GM13976 (cell line): Measurements from ENCODE around the gene SAP130.

Experiments
- DNase-seq: peaks from one replicate; pipeline ENCODE4 v3.0.0; 2012; ENCODE audit warnings: low spot score
- in situ Hi-C: fragments of 300-500 bp; cut with MboI; formaldehyde crosslinking; loops from one replicate; pipeline ENCODE4 v1.12.0; 2022; ENCODE audit warnings: low sequenced_read_pairs, mixed read lengths, inconsistent platforms; ENCODE audit not compliant: unreplicated experiment
- TF ChIP-seq, protein P1 (sequence below): IDR thresholded peaks from 2 replicates; pipeline ENCODE4 v1.5.1; 2012; ENCODE audit warnings: borderline replicate concordance, mild to moderate bottlenecking; ENCODE audit not compliant: insufficient read depth; ENCODE audit errors: extremely low read depth, missing control alignments, control extremely low read depth

SAP130 gene

DNA sequence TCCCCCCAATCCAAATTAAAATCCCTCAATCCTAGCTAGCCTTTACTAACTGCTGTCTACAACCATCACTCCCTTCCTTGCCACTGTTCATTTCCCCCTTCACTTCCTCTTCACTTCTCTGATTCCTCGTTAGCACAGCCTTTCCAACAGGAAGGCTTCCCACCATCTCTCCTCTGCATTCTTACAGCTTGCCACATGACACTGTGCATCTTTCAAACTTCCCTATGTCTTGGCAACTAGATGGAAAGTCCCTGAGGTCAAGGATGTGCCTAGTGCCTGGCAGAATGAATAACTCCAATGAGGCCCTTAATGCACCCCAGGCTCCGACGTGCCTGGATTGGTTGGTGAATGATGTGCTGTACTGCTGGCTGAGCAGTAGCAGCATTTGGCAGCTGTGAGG is 15.2 kb downstream of the SAP130 start:
- no peak for DNase-seq
- TF ChIP-seq, protein P1, sequence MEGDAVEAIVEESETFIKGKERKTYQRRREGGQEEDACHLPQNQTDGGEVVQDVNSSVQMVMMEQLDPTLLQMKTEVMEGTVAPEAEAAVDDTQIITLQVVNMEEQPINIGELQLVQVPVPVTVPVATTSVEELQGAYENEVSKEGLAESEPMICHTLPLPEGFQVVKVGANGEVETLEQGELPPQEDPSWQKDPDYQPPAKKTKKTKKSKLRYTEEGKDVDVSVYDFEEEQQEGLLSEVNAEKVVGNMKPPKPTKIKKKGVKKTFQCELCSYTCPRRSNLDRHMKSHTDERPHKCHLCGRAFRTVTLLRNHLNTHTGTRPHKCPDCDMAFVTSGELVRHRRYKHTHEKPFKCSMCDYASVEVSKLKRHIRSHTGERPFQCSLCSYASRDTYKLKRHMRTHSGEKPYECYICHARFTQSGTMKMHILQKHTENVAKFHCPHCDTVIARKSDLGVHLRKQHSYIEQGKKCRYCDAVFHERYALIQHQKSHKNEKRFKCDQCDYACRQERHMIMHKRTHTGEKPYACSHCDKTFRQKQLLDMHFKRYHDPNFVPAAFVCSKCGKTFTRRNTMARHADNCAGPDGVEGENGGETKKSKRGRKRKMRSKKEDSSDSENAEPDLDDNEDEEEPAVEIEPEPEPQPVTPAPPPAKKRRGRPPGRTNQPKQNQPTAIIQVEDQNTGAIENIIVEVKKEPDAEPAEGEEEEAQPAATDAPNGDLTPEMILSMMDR: no peak
- in situ Hi-C loops: no loop called here

DNA sequence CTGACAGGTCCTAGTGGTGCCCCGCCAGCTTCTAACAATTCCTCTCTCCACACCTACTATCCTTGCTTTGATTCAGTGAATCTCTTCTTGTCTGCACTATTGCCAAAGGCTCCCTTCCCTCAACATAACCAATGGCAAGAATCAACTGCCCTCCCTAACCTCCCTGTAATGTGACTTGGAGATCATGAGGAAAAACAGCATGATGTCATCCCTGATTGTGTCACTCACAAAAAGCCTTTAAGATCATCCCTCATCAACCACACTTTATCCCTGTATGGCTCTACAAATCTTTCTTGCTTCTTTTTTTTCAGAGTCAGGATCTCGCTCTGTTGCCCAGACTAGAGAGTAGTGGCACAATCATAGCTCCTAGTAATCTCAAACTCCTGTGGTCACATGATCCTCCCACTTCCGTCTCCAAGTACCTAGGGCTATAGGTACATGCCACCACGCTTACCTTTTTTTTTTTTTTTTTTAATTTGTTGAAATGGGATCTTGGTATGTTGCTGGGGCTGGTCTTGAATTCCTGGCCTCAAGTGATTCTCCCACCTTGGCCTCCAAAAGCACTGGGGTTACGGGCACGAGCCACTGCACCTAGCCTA is 19.7 kb downstream of the SAP130 start:
- in situ Hi-C loops: no loop called here
- TF ChIP-seq, protein P1: no peak
- no peak for DNase-seq

DNA sequence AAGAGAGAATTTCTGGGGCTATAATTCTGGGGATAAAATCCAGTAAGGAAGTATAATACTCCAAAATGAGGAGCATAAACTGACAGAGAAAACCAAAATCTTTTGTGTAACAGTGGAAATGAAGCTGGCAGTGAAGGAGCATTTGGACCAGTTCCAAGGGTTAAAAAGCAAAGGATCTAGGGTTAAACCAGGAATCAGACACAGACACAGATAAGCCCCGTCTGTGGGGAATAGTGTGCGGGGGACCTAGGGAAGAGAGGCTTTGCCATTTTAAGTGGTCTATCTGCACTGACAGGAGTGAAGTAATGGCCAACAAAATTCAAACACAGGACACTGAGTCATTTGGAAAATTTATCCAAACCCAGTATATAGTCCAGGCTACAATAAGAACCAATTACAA is 23.4 kb downstream of the SAP130 start:
- no peak for DNase-seq
- TF ChIP-seq, protein P1: no peak
- in situ Hi-C loops: no loop called here

DNA sequence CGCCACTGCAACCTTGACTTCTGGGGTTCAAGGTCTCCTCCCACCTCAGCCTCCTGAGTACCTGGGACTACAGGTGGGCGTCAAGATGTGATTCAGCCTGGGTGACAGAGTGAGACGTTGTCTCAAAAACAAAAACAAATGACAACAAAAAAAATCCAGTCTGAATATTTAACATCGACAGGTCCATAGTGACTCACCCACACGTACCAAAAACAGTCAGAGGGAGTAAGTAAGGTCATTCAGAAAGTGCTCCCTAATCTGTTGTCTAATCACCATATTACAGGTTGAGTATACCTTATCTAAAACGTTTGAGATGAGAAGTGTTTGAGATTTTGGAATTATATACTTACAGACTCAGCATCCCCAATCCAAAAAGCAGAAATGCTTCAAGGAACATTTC is 24.4 kb downstream of the SAP130 start:
- in situ Hi-C loops: no loop called here
- DNase-seq: no peak
- TF ChIP-seq, protein P1: no peak

DNA sequence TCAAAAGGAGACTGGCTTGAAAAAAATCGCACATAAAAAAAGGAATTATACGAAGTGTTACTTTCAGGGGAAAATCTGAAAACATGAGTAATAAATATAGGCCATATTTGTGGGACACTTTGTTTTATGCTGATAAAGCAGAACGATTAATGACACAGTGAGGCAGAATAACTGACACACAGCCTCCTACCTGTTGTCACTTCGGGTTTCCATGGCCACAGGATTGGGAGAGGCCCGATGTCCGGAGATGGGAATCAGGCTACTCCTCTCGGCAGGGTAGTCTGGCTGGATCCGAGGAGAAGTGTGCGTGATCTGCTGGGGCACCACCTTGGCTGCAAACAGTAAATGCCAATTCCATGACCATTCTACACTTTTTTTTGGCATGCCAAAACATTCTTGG is 31.7 kb downstream of the SAP130 start:
- in situ Hi-C loops: no loop called here
- no peak for DNase-seq

DNA sequence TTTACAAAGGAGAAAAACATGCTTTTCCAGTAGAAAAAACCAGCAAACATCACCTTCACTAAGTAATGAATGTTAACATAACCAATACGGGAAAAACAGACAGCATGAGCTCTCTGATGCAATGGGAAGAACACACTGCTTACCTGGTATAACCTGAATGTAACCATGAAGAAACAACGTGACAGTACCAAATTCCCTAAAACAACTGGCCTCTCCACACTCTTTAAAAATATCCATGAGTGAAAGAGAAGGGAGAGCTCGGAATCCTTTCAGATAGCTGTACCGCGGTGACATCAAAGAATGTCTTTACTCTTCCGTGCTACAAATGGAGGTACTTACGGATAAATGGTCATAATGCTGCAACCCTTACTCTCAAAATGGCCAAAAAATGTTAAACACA is 32.1 kb downstream of the SAP130 start:
- in situ Hi-C loops: no loop called here
- TF ChIP-seq, protein P1: no peak
- no peak for DNase-seq

More for the DNA sequence above, 31.7 kb downstream of the SAP130 start:
- TF ChIP-seq, protein P1: no peak

DNA sequence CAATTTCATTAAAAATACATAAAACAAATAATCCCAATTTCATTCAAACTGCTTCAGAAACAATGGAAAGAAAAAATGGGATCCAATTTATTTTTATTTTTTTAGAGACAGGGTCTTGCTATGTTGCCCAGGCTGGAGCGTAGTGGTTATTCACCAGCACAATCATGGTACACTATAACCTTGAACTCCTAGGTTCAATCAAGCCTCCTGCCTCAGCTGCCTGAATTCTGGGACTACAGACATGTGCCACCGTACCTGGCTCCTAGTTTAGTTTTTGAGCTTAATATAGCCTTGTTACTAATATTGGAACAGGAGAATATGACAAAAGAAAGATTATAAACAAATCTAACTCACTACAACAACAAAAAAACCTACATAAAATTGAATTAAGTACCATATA is 34.2 kb downstream of the SAP130 start:
- DNase-seq: no peak
- TF ChIP-seq, protein P1: no peak
- in situ Hi-C loops: no loop called here
